Erythroblast (primary cell): ENCODE measurements around the gene ANKFN1.

ENCODE experiments used
- GATA1 ChIP-seq: IDR thresholded peaks from 2 replicates; pipeline ENCODE4 v1.6.1; 2011; ENCODE audit warnings: low read depth, mild to moderate bottlenecking, control low read depth, low read length, moderate library complexity
- POLR2A ChIP-seq: IDR thresholded peaks from 2 replicates; pipeline ENCODE4 v1.6.1; 2011; ENCODE audit warnings: mild to moderate bottlenecking, low read length

GRCh38 chr17:56173026-56173425, 19.8 kb downstream of the ANKFN1 start:
- TF ChIP-seq POLR2A: no peak
- TF ChIP-seq GATA1: no peak
